NCI-H82 treated with DMSO at 0.1 percent for 48 hours (cell line): ENCODE data around the gene SNRNP48.

Source experiments
- DNase-seq: peaks from one replicate; lab custom pipeline; 2025; ENCODE audit not compliant: unreplicated experiment; lab: John Stamatoyannopoulos, UW

The SNRNP48 gene

DNA sequence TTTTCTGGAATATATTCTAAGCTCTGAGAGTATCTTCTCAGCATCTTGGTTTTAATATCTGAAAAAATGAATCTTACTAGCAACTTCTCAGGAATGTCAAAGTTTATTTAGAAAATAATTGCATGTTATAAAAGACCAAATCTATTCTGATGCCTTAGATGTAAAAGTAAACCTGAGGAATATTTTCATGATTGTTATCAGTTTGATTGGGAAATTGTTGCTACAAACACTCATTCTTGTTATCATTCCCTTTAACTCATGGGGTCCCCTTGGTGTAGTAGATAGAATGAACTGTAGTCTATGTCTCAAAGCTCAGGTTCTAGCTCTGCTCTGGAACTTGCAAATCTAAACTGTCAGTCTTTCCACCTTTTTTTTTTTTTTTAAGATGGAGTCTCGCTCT, 50.0 kb downstream of the SNRNP48 start:
- DNase-seq, result no peak

- DNase-seq, result peak; percentile 11
These were observed 50.9 kb downstream of the SNRNP48 start for GRCh38 chr6:7640607-7641577.

DNA sequence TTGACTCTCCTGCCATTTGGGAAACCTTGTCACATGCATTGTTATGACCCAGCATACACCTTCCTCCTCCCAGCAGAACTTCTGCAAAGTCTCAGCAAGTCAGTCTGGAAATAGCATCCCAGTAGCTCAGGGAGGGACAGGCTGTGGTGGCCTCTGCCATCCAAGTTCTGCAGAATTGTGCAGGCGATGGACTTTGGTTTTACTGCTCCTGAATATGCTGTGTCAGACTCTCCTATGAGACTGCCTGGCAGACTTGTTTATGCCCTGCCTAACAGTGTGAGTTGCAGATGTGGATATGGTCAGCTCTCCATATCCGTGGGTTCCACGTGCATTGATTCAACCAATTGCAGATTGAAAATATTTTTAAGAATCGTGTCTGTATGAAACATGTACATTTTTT, 52.8 kb downstream of the SNRNP48 start:
- no peak for DNase-seq

DNA sequence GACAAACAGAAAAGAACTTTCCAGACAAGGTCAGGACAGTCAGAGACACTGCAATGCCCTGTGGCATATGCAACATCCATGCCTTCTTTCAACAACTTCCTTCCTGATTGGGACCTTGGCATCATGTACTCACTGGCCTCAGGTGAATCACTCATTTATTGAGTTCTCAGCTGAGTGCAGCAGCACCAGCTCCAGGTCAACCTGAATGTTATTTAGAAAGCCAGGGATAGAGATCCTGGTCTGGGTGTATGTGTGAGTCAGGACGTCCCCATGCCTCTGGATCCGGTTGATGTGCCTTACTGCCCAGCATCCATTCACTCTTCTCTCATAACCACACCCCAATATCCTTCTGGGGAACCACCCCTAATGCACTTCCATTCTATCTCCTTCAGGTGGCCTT, 54.4 kb downstream of the SNRNP48 start:
- no peak for DNase-seq

- DNase-seq, result no peak
These were observed 56.4 kb downstream of the SNRNP48 start for GRCh38 chr6:7646394-7646793.

GRCh38 chr6:7647504-7647903, 57.5 kb downstream of the SNRNP48 start:
- DNase-seq, result no peak

- no peak for DNase-seq
These were observed 59.2 kb downstream of the SNRNP48 start for GRCh38 chr6:7649037-7649810.

- DNase-seq, result no peak
These were observed 60.9 kb downstream of the SNRNP48 start for GRCh38 chr6:7650878-7651277.

GRCh38 chr6:7652957-7653356, 63.0 kb downstream of the SNRNP48 start:
- DNase-seq, result no peak

- no peak for DNase-seq
These were observed 66.4 kb downstream of the SNRNP48 start for GRCh38 chr6:7656355-7656754.

DNA sequence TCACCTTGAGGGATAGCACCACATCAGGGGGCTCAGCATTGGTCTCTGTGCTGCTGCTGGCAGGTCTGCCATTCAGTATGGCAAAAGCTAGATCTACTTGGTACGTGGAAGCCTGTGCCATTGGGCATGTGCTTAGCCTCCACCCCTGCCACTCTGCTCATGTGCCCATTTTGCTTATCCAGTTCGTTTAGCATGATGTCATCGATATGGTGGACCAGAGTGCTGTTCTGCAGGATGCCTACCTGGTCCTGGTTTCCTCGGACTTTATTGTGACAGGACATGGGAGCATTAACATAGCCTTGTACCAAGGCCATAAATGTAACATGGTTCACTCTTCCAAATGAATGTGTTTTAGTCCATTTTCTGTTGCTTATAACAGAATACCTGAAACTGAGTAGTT, 68.5 kb downstream of the SNRNP48 start:
- DNase-seq, result no peak

- DNase-seq, result no peak
These were observed 71.4 kb downstream of the SNRNP48 start for GRCh38 chr6:7661364-7661763.
